Gastrocnemius medialis (tissue), 4 donors: ENCODE results near the gene ADRA1B.

Experiments
- POLR2A ChIP-seq, 2 donors: fragments of 450-650 bp; IDR thresholded peaks; one replicate each; pipeline ENCODE4 v1.6.1; 2017; ENCODE audit warnings: antibody characterized with exemption in 2 of 2, mild to moderate bottlenecking in 2 of 2, moderate library complexity in 2 of 2
- TF ChIP-seq, protein P1 (sequence below), 5 experiments: fragments of 450-650 bp in 3 of 5; fragments of 200-600 bp in 2 of 5; sonication (generic) in 2 of 5; IDR thresholded peaks in 4 of 5; conservative IDR thresholded peaks in 1 of 5; 1 replicate in 4 of 5; 2 replicates in 1 of 5; pipeline ENCODE4 v1.5.1; 2016 to 2019; ENCODE audit warnings: antibody characterized with exemption in 5 of 5, mild to moderate bottlenecking in 3 of 5, moderate library complexity in 3 of 5

DNA sequence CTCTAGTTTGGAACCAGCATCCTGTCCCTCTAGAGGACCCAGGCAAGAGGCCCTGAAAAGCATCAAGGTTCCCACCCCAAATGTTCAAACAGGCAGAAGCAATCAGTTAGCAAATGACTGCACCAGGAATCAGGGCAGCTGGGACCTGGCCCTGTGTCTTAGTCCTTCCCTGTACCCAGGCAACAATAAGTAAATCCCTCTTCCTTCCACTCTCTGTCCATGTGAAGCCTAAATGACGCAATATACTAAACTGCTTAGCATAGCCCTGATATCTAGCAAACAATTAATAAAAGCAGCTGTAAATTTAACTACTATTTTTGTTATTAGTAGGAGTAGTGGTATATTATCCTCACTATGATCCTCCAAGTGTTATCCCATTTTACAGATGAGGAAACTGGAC, 13.2 kb upstream of the ADRA1B start:
- TF ChIP-seq, protein P1, sequence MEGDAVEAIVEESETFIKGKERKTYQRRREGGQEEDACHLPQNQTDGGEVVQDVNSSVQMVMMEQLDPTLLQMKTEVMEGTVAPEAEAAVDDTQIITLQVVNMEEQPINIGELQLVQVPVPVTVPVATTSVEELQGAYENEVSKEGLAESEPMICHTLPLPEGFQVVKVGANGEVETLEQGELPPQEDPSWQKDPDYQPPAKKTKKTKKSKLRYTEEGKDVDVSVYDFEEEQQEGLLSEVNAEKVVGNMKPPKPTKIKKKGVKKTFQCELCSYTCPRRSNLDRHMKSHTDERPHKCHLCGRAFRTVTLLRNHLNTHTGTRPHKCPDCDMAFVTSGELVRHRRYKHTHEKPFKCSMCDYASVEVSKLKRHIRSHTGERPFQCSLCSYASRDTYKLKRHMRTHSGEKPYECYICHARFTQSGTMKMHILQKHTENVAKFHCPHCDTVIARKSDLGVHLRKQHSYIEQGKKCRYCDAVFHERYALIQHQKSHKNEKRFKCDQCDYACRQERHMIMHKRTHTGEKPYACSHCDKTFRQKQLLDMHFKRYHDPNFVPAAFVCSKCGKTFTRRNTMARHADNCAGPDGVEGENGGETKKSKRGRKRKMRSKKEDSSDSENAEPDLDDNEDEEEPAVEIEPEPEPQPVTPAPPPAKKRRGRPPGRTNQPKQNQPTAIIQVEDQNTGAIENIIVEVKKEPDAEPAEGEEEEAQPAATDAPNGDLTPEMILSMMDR (IDR thresholded peaks at IDR 0.05 in 4 of 5, conservative IDR thresholded peaks at IDR 0.05 in 1 of 5), result no peak
- no peak for TF ChIP-seq POLR2A (IDR thresholded peaks at IDR 0.05)
